IMR-90 (cell line): ENCODE results near the gene PTPRN2. TPM values are rescaled to one million over a fixed set of nuclear protein-coding genes. Genes with fewer than 3 reads are reported as not detected.

ENCODE experiments used
- ATAC-seq: fragments of 200-7000 bp; cut with Tn5 transposase; 2 replicates; pipeline ENCODE4 v1.9.1; 2020; ENCODE audit warnings: low read depth, mild to moderate bottlenecking, moderate library complexity
- BruUV-seq: library from RNA; stranded (reverse); fragments of 400-500 nt; replicated peaks from 2 replicates; lab custom pipeline; 2021; lab: Mats Ljungman, UMichigan
- CTCF ChIA-PET: fragments of 300-600 bp; formaldehyde crosslinking; extraction: SDS; loops from one replicate; lab custom pipeline; 2021; ENCODE audit warnings: antibody characterized with exemption; lab: Yijun Ruan, JAX
- POLR2A ChIA-PET: fragments of 300-600 bp; sonication (Branson Sonifier 250); formaldehyde crosslinking; loops from one replicate; lab custom pipeline; 2022; ENCODE audit warnings: antibody characterized with exemption; ENCODE audit not compliant: unreplicated experiment; lab: Charles Lee
- DNase-seq: peaks from one replicate; pipeline ENCODE4 v3.0.0; 2013
- H2AFZ ChIP-seq: replicated peaks from 2 replicates; pipeline ENCODE3; 2013; ENCODE audit warnings: low read length, mild to moderate bottlenecking; ENCODE audit not compliant: poor library complexity
- H2AK5ac ChIP-seq: 2 replicates; pipeline ENCODE4 v1.6.1; 2013; ENCODE audit warnings: low read depth, low read length, inconsistent platforms
- H2AK9ac ChIP-seq: replicated peaks from 2 replicates; pipeline ENCODE3; 2013; ENCODE audit warnings: mild to moderate bottlenecking, low read depth, low read length, moderate library complexity; ENCODE audit not compliant: poor library complexity
- H2BK120ac ChIP-seq: 2 replicates; pipeline ENCODE4 v1.6.1; 2013; ENCODE audit warnings: low read depth, low read length, inconsistent platforms
- H2BK15ac ChIP-seq: 3 replicates; pipeline ENCODE4 v1.6.1; 2013; ENCODE audit warnings: low read depth, low read length, inconsistent platforms
- H2BK20ac ChIP-seq: 2 replicates; pipeline ENCODE4 v1.6.1; 2013; ENCODE audit warnings: low read depth, mild to moderate bottlenecking, inconsistent platforms, low read length, moderate library complexity
- H2BK5ac ChIP-seq: 2 replicates; pipeline ENCODE4 v1.6.1; 2013; ENCODE audit warnings: mild to moderate bottlenecking, low read depth, low read length, inconsistent platforms; ENCODE audit not compliant: poor library complexity, severe bottlenecking
- H3K14ac ChIP-seq: replicated peaks from 2 replicates; pipeline ENCODE4 v1.6.1; 2013; ENCODE audit warnings: low read depth, low read length, inconsistent platforms
- H3K18ac ChIP-seq: 2 replicates; pipeline ENCODE4 v1.6.1; 2013; ENCODE audit warnings: low read depth, low read length, control low read depth
- H3K23ac ChIP-seq: 2 replicates; pipeline ENCODE4 v1.6.1; 2013; ENCODE audit warnings: low read depth, low read length, inconsistent platforms
- H3K27ac ChIP-seq: 2 replicates; pipeline ENCODE4 v1.5.1; 2013; ENCODE audit warnings: mild to moderate bottlenecking, control low read depth, low read length; ENCODE audit not compliant: insufficient read depth
- H3K27me3 ChIP-seq: 2 replicates; pipeline ENCODE4 v1.6.1; 2013; ENCODE audit warnings: low read length; ENCODE audit not compliant: control insufficient read depth, insufficient read depth
- H3K36me3 ChIP-seq: 2 replicates; pipeline ENCODE4 v1.6.1; 2013; ENCODE audit warnings: low read length, mixed read lengths; ENCODE audit not compliant: control insufficient read depth, insufficient read depth
- H3K4ac ChIP-seq: 2 replicates; pipeline ENCODE4 v1.6.1; 2013; ENCODE audit warnings: low read depth, low read length, inconsistent platforms
- H3K4me1 ChIP-seq: 2 replicates; pipeline ENCODE4 v1.6.1; 2013; ENCODE audit warnings: low read length, mixed read lengths; ENCODE audit not compliant: control insufficient read depth, insufficient read depth
- H3K4me2 ChIP-seq: 2 replicates; pipeline ENCODE4 v1.6.1; 2013; ENCODE audit warnings: low read depth, mild to moderate bottlenecking, control low read depth, low read length, moderate library complexity
- H3K4me3 ChIP-seq: 2 replicates; pipeline ENCODE4 v1.5.1; 2013; ENCODE audit warnings: low read depth, mild to moderate bottlenecking, control low read depth, low read length, moderate library complexity; ENCODE audit not compliant: insufficient read depth
- H3K56ac ChIP-seq: 2 replicates; pipeline ENCODE4 v1.6.1; 2013; ENCODE audit warnings: low read length, inconsistent platforms; ENCODE audit not compliant: insufficient read depth; ENCODE audit errors: extremely low read depth
- H3K79me1 ChIP-seq, 2 experiments: 2 replicates each; pipeline ENCODE4 v1.6.1; 2013; ENCODE audit warnings: low read length in 2 of 2, inconsistent platforms in 1 of 2, low read depth in 1 of 2
- H3K9ac ChIP-seq: 2 replicates; pipeline ENCODE4 v1.6.1; 2013; ENCODE audit warnings: low read depth, low read length, control low read depth
- H3K9me1 ChIP-seq: 2 replicates; pipeline ENCODE4 v1.6.1; 2013; ENCODE audit warnings: low read length, inconsistent platforms; ENCODE audit not compliant: insufficient read depth
- H3K9me3 ChIP-seq: 2 replicates; pipeline ENCODE4 v1.6.1; 2013; ENCODE audit warnings: low read length; ENCODE audit not compliant: control insufficient read depth, insufficient read depth
- H4K20me1 ChIP-seq: 2 replicates; pipeline ENCODE4 v1.6.1; 2013; ENCODE audit warnings: low read length, inconsistent platforms; ENCODE audit not compliant: insufficient read depth
- H4K5ac ChIP-seq: 2 replicates; pipeline ENCODE4 v1.6.1; 2013; ENCODE audit warnings: mild to moderate bottlenecking, low read depth, low read length, control low read depth
- H4K8ac ChIP-seq, 2 experiments: 2 replicates each; pipeline ENCODE4 v1.6.1; 2013; ENCODE audit warnings: low read depth in 2 of 2, low read length in 2 of 2, control low read depth in 1 of 2, inconsistent platforms in 1 of 2
- H4K91ac ChIP-seq: 2 replicates; pipeline ENCODE4 v1.6.1; 2013; ENCODE audit warnings: low read depth, low read length, inconsistent platforms; ENCODE audit not compliant: insufficient read depth
- NFE2L2 ChIP-seq: fragments of 150-350 bp; IDR thresholded peaks from 2 replicates; pipeline ENCODE4 v1.6.1; 2016; ENCODE audit warnings: low read depth, mild to moderate bottlenecking, low read length
- RAD21 ChIP-seq: IDR thresholded peaks from 2 replicates; pipeline ENCODE4 v1.6.1; 2012; ENCODE audit warnings: low read length, improper control_type of control experiment
- RFX5 ChIP-seq: IDR thresholded peaks from 2 replicates; pipeline ENCODE4 v1.8.0; 2012; ENCODE audit warnings: low read depth, mild to moderate bottlenecking, low read length, moderate library complexity
- WGBS, 2 experiments: methylation state at CpG; one replicate each; pipeline versions ENCODE4 v1.1.5 to v1.1.7; 2013; ENCODE audit warnings: missing lambda C conversion rate in 2 of 2; ENCODE audit not compliant: insufficient read length in 1 of 2; ENCODE audit errors: extremely low coverage in 2 of 2; 5-methylcytosine and 5-hydroxymethylcytosine counted together
- dilution Hi-C: fragments of 300-500 bp; cut with HindIII; formaldehyde crosslinking; loops from one replicate; pipeline ENCODE4 v1.14.3; 2018; ENCODE audit warnings: low sequenced_read_pairs; ENCODE audit not compliant: unreplicated experiment
- in situ Hi-C: fragments of 300-500 bp; cut with MboI; formaldehyde crosslinking; loops from 3 replicates; pipeline ENCODE4 v1.14.3; 2019; ENCODE audit warnings: low sequenced_read_pairs, inconsistent platforms, mixed read lengths
- intact Hi-C: fragments of 100-400 bp; cut with micrococcal nuclease; formaldehyde crosslinking; loops from 2 replicates; pipeline ENCODE4 v1.10.0; 2022
- polyA plus RNA-seq, 3 experiments: library from polyadenylated mRNA; depleted of rRNA; stranded (reverse); fragments of >200 nt; gene quantifications; 2 replicates each; pipeline ENCODE4 v1.2.3, GENCODE V29; 2012; ENCODE audit warnings: low replicate concordance in 1 of 3
- total RNA-seq: library from RNA; depleted of rRNA; stranded (reverse); fragments of >200 nt; gene quantifications from 2 replicates; pipeline ENCODE4 v1.2.3, GENCODE V29; 2012

The PTPRN2 gene
- total and polyA plus RNA-seq, 2 of the 4 experiments (the other 2 are of a cell fraction): 0.03 TPM; not detected in 1

DNA sequence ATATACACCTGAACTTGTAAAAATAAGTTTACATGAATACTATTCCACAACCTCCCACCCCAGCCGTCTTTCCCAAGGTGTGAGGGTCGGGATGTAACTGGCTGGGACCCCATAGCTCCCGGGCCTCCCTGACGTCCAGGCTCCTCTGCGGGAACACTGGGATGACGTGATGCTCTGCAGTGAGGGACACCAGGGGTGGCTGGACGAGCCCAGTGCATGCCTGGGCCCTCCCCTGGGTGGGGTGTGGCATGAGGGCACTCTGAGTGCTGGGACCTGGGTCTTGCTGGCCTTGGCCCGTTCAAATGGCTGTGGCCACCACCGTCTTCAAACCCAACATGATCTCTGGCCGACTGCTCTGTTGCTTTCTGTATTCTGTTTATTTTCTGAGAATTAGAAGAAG, 1068.4 kb downstream of the PTPRN2 start:
- Histone ChIP-seq H3K36me3 (no peaks in the 10 kb centered on the region), H3K27me3 (no peaks in the 10 kb centered on the region), H4K8ac (no peak overlapping the region), H4K91ac (no peak overlapping the region), H4K20me1 (no peaks in the 10 kb centered on the region), H2BK5ac (no peak overlapping the region), H2AK9ac (no peak overlapping the region), H3K56ac (no peak overlapping the region), H3K4ac (no peak overlapping the region), H3K23ac (no peak overlapping the region), H2AFZ (no peak overlapping the region), H3K9ac (no peak overlapping the region), H2BK20ac (no peak overlapping the region), H3K4me2 (no peak overlapping the region), H3K4me3 (no peak overlapping the region), H4K5ac (no peak overlapping the region), H3K27ac (no peak overlapping the region), H3K4me1 (no peaks in the 10 kb centered on the region), H2BK120ac (no peak overlapping the region), H3K79me1 (no peaks in the 10 kb centered on the region), H3K9me3 (peaks cover 43% of the 10 kb centered on the region), H3K18ac (no peak overlapping the region), H2BK15ac (no peak overlapping the region), H3K9me1 (no peaks in the 10 kb centered on the region), H3K14ac (no peak overlapping the region), H2AK5ac (no peak overlapping the region)
- in situ Hi-C loops (no loop called here), intact Hi-C loops (no loop called here), dilution Hi-C loops (no loop called here)
- DNase-seq (no peak), ATAC-seq (no peak)
- no TSS peak for BruUV-seq
- ChIA-PET CTCF (no interaction called here), POLR2A (no interaction called here)
- TF ChIP-seq NFE2L2 (no peak), RFX5 (no peak), RAD21 (no peak)
- 20% methylated on average over 1 of the region's 10 CpGs; no CpG with 5 or more reads in 1 of the 2 experiments for WGBS, 2 experiments
